HCT116 (cell line): ENCODE data around the gene HHIPL1.

Experiments
- CBX3 ChIP-seq: IDR thresholded peaks from 2 replicates; pipeline ENCODE4 v1.6.1; 2012; ENCODE audit warnings: low read depth
- CTCF ChIP-seq, 3 experiments: fragments of 200-600 bp in 1 of 3; sonication (generic) in 1 of 3; IDR thresholded peaks in 2 of 3; conservative IDR thresholded peaks in 1 of 3; 2 replicates each; pipeline ENCODE4 v1.5.1; 2012 to 2017; ENCODE audit warnings: low read depth in 2 of 3, low read length in 2 of 3, antibody characterized with exemption in 1 of 3, borderline replicate concordance in 1 of 3, control low read depth in 1 of 3, mild to moderate bottlenecking in 1 of 3, mixed read lengths in 1 of 3, mixed run types in 1 of 3, moderate library complexity in 1 of 3; ENCODE audit not compliant: insufficient read depth in 1 of 3

GRCh38 chr14:99597911-99598600 lies 46.9 kb upstream of the HHIPL1 start:
- no peak for TF ChIP-seq CTCF (IDR thresholded peaks at IDR 0.05 in 2 of 3, conservative IDR thresholded peaks at IDR 0.05 in 1 of 3; ENCODE audit: borderline replicate concordance in 1 of 3, insufficient read depth in 1 of 3, low read depth in 2 of 3, low read length in 2 of 3)
- no peak for TF ChIP-seq CBX3
